Heart left ventricle (tissue), 16 donors: ENCODE results near the gene ZNF662. TPM values are rescaled to one million over a fixed set of nuclear protein-coding genes. Genes with fewer than 3 reads are reported as not detected.

Experiments used
- ATAC-seq, 4 donors: fragments of 200-7000 bp; cut with Tn5 transposase; one replicate each; pipeline ENCODE4 v1.9.1; 2020 to 2022; ENCODE audit warnings: moderate library complexity in 4 of 4, mild to moderate bottlenecking in 3 of 4, moderate number of reproducible peaks in 1 of 4
- DNase-seq, 5 donors: peaks; one replicate each; pipeline ENCODE4 v3.0.0-alpha.2; 2020
- H3K27ac ChIP-seq, 12 donors: fragments of 200-600 bp; sonication (generic) in 4 of 12; one replicate each; pipeline versions ENCODE4 v1.5.0 to v1.8.0; 2016 to 2022; ENCODE audit warnings: mild to moderate bottlenecking in 2 of 12
- H3K27me3 ChIP-seq, 9 donors: fragments of 200-600 bp; sonication (generic) in 2 of 9; one replicate each; pipeline versions ENCODE4 v1.5.1 to v1.8.0; 2016 to 2022; ENCODE audit warnings: mild to moderate bottlenecking in 3 of 9
- H3K36me3 ChIP-seq, 9 donors: fragments of 200-600 bp; sonication (generic) in 2 of 9; one replicate each; pipeline versions ENCODE4 v1.5.0 to v1.8.0; 2018 to 2022; ENCODE audit warnings: mild to moderate bottlenecking in 2 of 9
- H3K4me1 ChIP-seq, 12 donors: fragments of 200-600 bp; sonication (generic) in 4 of 12; one replicate each; pipeline versions ENCODE4 v1.5.0 to v1.8.0; 2016 to 2022; ENCODE audit warnings: mild to moderate bottlenecking in 3 of 12
- H3K4me3 ChIP-seq, 12 donors: fragments of 200-600 bp; sonication (generic) in 4 of 12; one replicate each; pipeline versions ENCODE4 v1.5.0 to v1.8.0; 2017 to 2022; ENCODE audit warnings: mild to moderate bottlenecking in 9 of 12, moderate library complexity in 4 of 12
- H3K9me3 ChIP-seq, 12 donors: fragments of 200-600 bp; sonication (generic) in 4 of 12; one replicate each; pipeline versions ENCODE4 v1.5.0 to v1.8.0; 2016 to 2022; ENCODE audit warnings: mild to moderate bottlenecking in 1 of 12
- CTCF ChIP-seq, 12 donors: fragments of 200-600 bp; sonication (generic) in 4 of 12; IDR thresholded peaks; one replicate each; pipeline versions ENCODE4 v1.5.0 to v1.8.0; 2018 to 2022; ENCODE audit warnings: antibody characterized with exemption in 12 of 12, mild to moderate bottlenecking in 5 of 12
- POLR2A ChIP-seq, 2 donors: fragments of 450-650 bp; IDR thresholded peaks; one replicate each; pipeline ENCODE4 v1.6.1; 2017; ENCODE audit warnings: antibody characterized with exemption in 2 of 2, mild to moderate bottlenecking in 2 of 2, moderate library complexity in 2 of 2
- WGBS, 4 donors: extraction: QIAGEN DNeasy Blood & Tissue Kit in 2 of 4; methylation state at CpG; one replicate each; pipeline versions ENCODE4 v1.1.5 to v1.1.7; 2013 to 2018; 5-methylcytosine and 5-hydroxymethylcytosine counted together
- intact Hi-C, 10 donors: fragments of 100-400 bp; cut with DNase I; formaldehyde crosslinking; loops; one replicate each; pipeline versions ENCODE4 v1.11.1 to v1.14.2; 2022
- polyA plus RNA-seq, 2 donors: library from polyadenylated mRNA; stranded (reverse); fragments of 200-250 nt; gene quantifications; one replicate each; pipeline ENCODE4 v1.2.3, GENCODE V29; 2013
- total RNA-seq, 9 donors: library from RNA; depleted of rRNA in 2 of 9; stranded (reverse); fragments of >200 nt in 2 of 9; fragmentation: NEBNext Ultra II Directional in 3 of 9; extraction: Animal tissue kit (Norgen Biotek cat#: 25700) in 3 of 9; gene quantifications; one replicate each; pipeline versions ENCODE4 v1.1.0 to v1.2.4, GENCODE V29; 2016 to 2023
- donor health status: ischemic (EF 13 %, LVEDD 7.1; RV severe dilation, severe dysfunction).
- donor health status: healthy with polysubstance abuse.
- donor health status: DM: no; HTN: yes; CAD: no.
- donor health status: DM: no; HTN: no; CAD: no.
- donor health status: ischemic (EF 25% LVEDD 6.9; RV normal size, moderate dysfunction).
- donor health status: ischemic (EF 25% LVEDD 5.7; RV mildly dilated, moderate dysfunction).
- donor health status: healthy.
- donor health status: DM: yes; HTN: yes; CAD: no.
- donor health status: ischemic (EF 35%, LVEDD 5.7; RV mildly dilated, moderate dysfunction).
- donor health status: nonischemic (EF 11% LVEDD 7.7; RV severe dilation, severe dysfunction).
- donor health status: DM: yes; HTN: yes; CAD: no.
- donor health status: PGD.
- donor health status: ischemic (EF 29% LVEDD 5.4; RV normal size, mild dysfunction).
- donor health status: nonischemic (EF 23%, LVEDD 6.1; RV moderate dilation, normal function).

The ZNF662 gene
- total and polyA plus RNA-seq, 11 donors = 0.76 to 11.1 (median 3.7) TPM

- intact Hi-C loops = loop anchor here in 1 of 10 donors (10.0 kb wide), 1 partner anchor 312 kb away; no protein-coding TSS in a partner anchor
- DNase-seq (no peak), ATAC-seq (no peak)
- Histone ChIP-seq H3K27me3 (peaks cover 0 to 10% (median 0%) of the 10 kb centered on the region in 9 donors), H3K36me3 (no peaks in the 10 kb centered on the region), H3K4me3 (no peak overlapping the region), H3K27ac (no peak overlapping the region), H3K9me3 (no peaks in the 10 kb centered on the region), H3K4me1 (peaks cover 0 to 3% (median 1%) of the 10 kb centered on the region in 12 donors)
- TF ChIP-seq POLR2A (IDR thresholded peaks at IDR 0.05) (no peak), CTCF (IDR thresholded peaks at IDR 0.05) (no peak)
- WGBS, 4 donors = 77 to 93% (median 85%) methylated on average over 1 of the region's 1 CpG
Measured at GRCh38 chr3:42886294-42886822, 19.6 kb upstream of the ZNF662 start.

DNA sequence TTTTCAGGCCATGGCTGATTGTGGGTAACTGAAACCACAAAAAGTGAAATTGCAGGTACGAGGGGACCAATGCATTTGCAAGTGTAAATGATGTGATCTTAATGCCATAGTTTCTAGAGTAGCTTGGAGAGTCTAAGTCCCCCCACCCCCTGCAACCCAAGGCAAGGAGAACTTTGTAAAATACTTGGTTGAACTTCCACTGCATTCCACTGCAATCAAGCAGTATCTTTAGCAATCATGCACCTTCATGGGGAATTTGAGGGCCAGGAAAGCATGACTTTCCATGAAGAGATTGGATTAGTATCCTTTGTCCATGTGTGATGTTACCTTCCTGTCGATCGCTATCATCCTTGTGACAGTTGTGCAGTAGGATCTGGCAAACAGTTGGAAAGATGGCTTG lies 18.9 kb upstream of the ZNF662 start:
- no peak for TF ChIP-seq POLR2A (IDR thresholded peaks at IDR 0.05)
- 73 to 84% (median 75%) methylated on average over 3 of the region's 3 CpGs for WGBS, 4 donors
- H3K36me3 ChIP-seq = no peaks in the 10 kb centered on the region
- no peak for DNase-seq
- no peak overlapping the region for H3K27ac ChIP-seq
- intact Hi-C loops = loop anchor here in 1 of 10 donors (10.0 kb wide), 1 partner anchor 312 kb away; no protein-coding TSS in a partner anchor
- H3K4me1 ChIP-seq = no peaks in the 10 kb centered on the region
- no peaks in the 10 kb centered on the region for H3K9me3 ChIP-seq
- no peak overlapping the region for H3K4me3 ChIP-seq
- peaks cover 0 to 10% (median 0%) of the 10 kb centered on the region in 9 donors for H3K27me3 ChIP-seq
- ATAC-seq = no peak

DNA sequence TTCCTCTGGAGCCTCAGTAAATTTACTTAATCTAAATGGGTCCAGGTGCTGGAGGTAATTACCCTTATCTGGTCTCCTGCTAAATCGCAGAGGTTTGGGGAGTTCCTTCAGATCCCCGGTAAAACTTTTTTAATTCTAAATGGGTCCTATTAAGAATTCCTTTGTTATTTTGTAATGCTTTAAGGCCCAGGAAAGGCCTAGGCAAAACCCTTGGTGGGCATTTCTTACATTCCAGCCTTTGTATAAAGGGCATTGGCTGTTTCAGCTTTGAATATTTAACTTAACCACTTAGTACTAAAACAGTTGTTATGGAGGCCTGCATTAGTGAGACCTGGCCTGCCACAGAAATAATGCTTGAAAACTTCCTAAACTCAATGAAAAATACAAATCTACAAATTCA lies 14.9 kb upstream of the ZNF662 start:
- H3K36me3 ChIP-seq = no peaks in the 10 kb centered on the region
- H3K9me3 ChIP-seq = no peaks in the 10 kb centered on the region
- no peak overlapping the region for H3K4me3 ChIP-seq
- H3K27me3 ChIP-seq = no peaks in the 10 kb centered on the region
- TF ChIP-seq POLR2A (IDR thresholded peaks at IDR 0.05) (no peak), CTCF (IDR thresholded peaks at IDR 0.05) (no peak)
- ATAC-seq = no peak
- H3K27ac ChIP-seq = no peak overlapping the region
- intact Hi-C loops = no loop called here
- DNase-seq = no peak
- no peaks in the 10 kb centered on the region for H3K4me1 ChIP-seq
- WGBS, 4 donors = 69 to 71% (median 69%) methylated on average over 2 of the region's 2 CpGs

GRCh38 chr3:42892169-42892568 lies 13.8 kb upstream of the ZNF662 start:
- no peak overlapping the region for H3K27ac ChIP-seq
- no peaks in the 10 kb centered on the region for H3K4me1 ChIP-seq
- no peaks in the 10 kb centered on the region for H3K36me3 ChIP-seq
- H3K4me3 ChIP-seq = no peak overlapping the region
- DNase-seq (no peak), ATAC-seq (no peak)
- no peaks in the 10 kb centered on the region for H3K9me3 ChIP-seq
- 91 to 100% (median 98%) methylated on average over 1 of the region's 1 CpG for WGBS, 4 donors
- no peak for TF ChIP-seq CTCF (IDR thresholded peaks at IDR 0.05)
- TF ChIP-seq POLR2A (IDR thresholded peaks at IDR 0.05) = no peak
- intact Hi-C loops = no loop called here
- no peaks in the 10 kb centered on the region for H3K27me3 ChIP-seq

DNA sequence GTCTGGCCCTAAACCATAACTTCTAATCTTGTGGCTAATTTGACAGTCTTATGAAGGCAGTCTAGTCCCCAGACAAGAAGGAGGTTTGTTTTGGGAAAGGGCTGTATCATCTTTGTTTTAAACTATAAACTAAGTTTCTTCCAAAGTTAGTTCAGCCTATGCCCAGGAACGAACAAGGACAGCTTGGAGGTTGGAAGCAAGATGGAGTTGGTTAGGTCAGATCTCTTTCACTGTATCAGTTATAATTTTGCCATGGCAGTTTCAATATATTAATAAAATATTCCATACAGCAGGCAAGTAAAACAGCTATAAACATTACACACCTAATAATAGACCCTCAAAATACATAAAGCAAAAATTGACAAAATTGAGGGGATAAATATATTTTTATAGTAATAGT lies 13.1 kb upstream of the ZNF662 start:
- intact Hi-C loops = no loop called here
- 80 to 97% (median 84%) methylated on average over 1 of the region's 1 CpG for WGBS, 4 donors

More for the DNA sequence above, 13.1 kb upstream of the ZNF662 start:
- H3K36me3 ChIP-seq = no peaks in the 10 kb centered on the region
- H3K27me3 ChIP-seq = no peaks in the 10 kb centered on the region
- H3K4me3 ChIP-seq = no peak overlapping the region
- no peak for TF ChIP-seq POLR2A (IDR thresholded peaks at IDR 0.05)
- no peak for TF ChIP-seq CTCF (IDR thresholded peaks at IDR 0.05)
- H3K4me1 ChIP-seq = no peaks in the 10 kb centered on the region
- no peak overlapping the region for H3K27ac ChIP-seq
- ATAC-seq (no peak), DNase-seq (no peak)
- no peaks in the 10 kb centered on the region for H3K9me3 ChIP-seq
